Measurements from ENCODE around the gene PDE2A. TPM values are rescaled to one million over a fixed set of nuclear protein-coding genes. Genes with fewer than 3 reads are reported as not detected.
A peak's percentile ranks its signal among the peaks of the same experiment; 100 is the strongest.

Gene PDE2A
- total RNA-seq, 1 donor from 2014 or later, result 0.82 TPM

DNA sequence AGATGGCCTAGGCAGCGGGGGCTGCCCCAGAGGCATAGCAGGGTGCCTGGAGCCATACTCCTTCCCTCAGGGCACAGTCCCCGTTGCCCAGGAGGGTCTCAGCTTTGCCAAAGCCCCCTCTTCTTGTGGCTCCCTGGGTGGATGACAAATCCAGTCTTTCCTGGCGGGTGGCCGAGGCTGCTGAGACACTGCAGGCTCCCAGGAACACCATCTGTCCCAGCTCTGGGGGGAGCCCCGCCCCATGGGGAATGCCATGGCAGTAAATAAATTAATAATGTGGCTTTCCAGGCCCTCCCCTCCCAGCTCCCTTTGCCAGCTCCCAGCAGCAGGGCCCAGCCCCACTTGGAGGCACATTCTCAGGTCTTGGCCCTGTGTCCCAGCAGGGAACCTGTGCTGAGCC lies 45.0 kb downstream of the PDE2A start:
- TF ChIP-seq, protein P1, sequence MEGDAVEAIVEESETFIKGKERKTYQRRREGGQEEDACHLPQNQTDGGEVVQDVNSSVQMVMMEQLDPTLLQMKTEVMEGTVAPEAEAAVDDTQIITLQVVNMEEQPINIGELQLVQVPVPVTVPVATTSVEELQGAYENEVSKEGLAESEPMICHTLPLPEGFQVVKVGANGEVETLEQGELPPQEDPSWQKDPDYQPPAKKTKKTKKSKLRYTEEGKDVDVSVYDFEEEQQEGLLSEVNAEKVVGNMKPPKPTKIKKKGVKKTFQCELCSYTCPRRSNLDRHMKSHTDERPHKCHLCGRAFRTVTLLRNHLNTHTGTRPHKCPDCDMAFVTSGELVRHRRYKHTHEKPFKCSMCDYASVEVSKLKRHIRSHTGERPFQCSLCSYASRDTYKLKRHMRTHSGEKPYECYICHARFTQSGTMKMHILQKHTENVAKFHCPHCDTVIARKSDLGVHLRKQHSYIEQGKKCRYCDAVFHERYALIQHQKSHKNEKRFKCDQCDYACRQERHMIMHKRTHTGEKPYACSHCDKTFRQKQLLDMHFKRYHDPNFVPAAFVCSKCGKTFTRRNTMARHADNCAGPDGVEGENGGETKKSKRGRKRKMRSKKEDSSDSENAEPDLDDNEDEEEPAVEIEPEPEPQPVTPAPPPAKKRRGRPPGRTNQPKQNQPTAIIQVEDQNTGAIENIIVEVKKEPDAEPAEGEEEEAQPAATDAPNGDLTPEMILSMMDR (IDR thresholded peaks at IDR 0.05; ENCODE audit: insufficient read depth, low read depth, low read length), result no peak
- TF ChIP-seq EZH2 (IDR thresholded peaks at IDR 0.05; ENCODE audit: insufficient read depth, low read length), result no peak
- peaks cover 70% of the 10 kb centered on the region for H3K27me3 Mint-ChIP-seq (ENCODE audit: low read depth, unreplicated experiment)
- H3K9ac ChIP-seq (ENCODE audit: low read length), result no peak overlapping the region

DNA sequence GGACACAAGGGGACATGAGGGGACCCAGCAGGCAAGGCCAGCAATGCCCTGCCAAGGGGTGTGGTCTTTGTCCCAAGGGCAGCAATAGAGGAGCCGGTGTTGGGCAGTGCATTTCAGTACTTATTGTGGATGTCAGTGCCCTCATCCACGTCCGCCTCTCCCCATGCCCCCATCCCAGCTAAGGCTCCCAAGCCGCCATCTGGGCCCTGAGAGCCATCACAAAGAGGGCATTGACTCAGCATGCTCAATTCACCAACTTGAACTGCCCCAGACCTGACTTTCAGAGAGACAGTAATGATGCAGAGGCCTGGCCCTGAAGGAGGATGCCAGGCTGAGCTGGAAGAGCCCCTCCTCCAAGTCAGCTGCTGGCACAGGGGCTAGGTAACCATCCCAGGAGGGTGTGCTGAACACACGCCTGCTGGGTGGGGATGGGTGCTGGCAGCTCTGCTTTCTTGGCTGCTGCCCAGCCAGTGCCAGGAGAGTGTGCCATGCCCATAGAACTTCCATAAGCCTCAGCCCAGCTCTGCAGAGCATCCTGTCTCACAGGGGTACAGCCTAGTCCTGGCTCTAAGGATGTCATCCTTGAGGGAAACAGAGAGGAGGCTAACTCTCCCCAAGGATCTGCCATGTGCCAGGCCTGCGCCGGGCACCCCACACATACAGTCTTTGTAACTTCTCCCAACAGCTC lies 46.5 kb downstream of the PDE2A start:
- Histone ChIP-seq H3K9me3 (ENCODE audit: insufficient read depth, low read depth, low read length) (no peaks in the 10 kb centered on the region), H3K36me3 (ENCODE audit: insufficient read depth, low read length) (no peaks in the 10 kb centered on the region), H3K9ac (ENCODE audit: low read length) (no peak overlapping the region), H2AFZ (ENCODE audit: low read depth, low read length) (no peak overlapping the region), H3K4me2 (ENCODE audit: low read length) (no peak overlapping the region), H3K27me3 (ENCODE audit: insufficient read depth, low read length) (peaks cover 2% of the 10 kb centered on the region), H3K27ac (ENCODE audit: low read depth, low read length) (no peak overlapping the region), H3K79me2 (ENCODE audit: insufficient read depth, low read length) (no peaks in the 10 kb centered on the region), H3K4me1 (ENCODE audit: insufficient read depth, low read length) (peaks cover 8% of the 10 kb centered on the region), H4K20me1 (ENCODE audit: insufficient read depth, low read length) (no peaks in the 10 kb centered on the region), H3K4me3 (ENCODE audit: insufficient read depth, low read depth, low read length) (no peak overlapping the region)
- FAIRE-seq (no peak), DNase-seq (ENCODE audit: low read depth) (no peak)
- Mint-ChIP-seq H3K4me1 (ENCODE audit: low read depth, unreplicated experiment) (no peaks in the 10 kb centered on the region), H3K27me3 (ENCODE audit: low read depth, unreplicated experiment) (peaks cover 72% of the 10 kb centered on the region), H3K9me3 (ENCODE audit: unreplicated experiment) (peaks cover 4% of the 10 kb centered on the region), H3K36me3 (ENCODE audit: low read depth, unreplicated experiment) (no peaks in the 10 kb centered on the region), H3K27ac (ENCODE audit: unreplicated experiment) (no peak overlapping the region), H3K4me3 (ENCODE audit: unreplicated experiment) (no peak overlapping the region)
- no peak for TF ChIP-seq EZH2 (IDR thresholded peaks at IDR 0.05; ENCODE audit: insufficient read depth, low read length)
- TF ChIP-seq, protein P1 (IDR thresholded peaks at IDR 0.05; ENCODE audit: insufficient read depth, low read depth, low read length), result no peak

More for the DNA sequence above, 45.0 kb downstream of the PDE2A start:
- Histone ChIP-seq H3K27me3 (ENCODE audit: insufficient read depth, low read length) (no peaks in the 10 kb centered on the region), H3K4me2 (ENCODE audit: low read length) (no peak overlapping the region), H3K9me3 (ENCODE audit: insufficient read depth, low read depth, low read length) (no peaks in the 10 kb centered on the region), H3K4me1 (ENCODE audit: insufficient read depth, low read length) (peaks cover 11% of the 10 kb centered on the region), H3K79me2 (ENCODE audit: insufficient read depth, low read length) (no peaks in the 10 kb centered on the region), H4K20me1 (ENCODE audit: insufficient read depth, low read length) (no peaks in the 10 kb centered on the region), H2AFZ (ENCODE audit: low read depth, low read length) (no peak overlapping the region), H3K36me3 (ENCODE audit: insufficient read depth, low read length) (no peaks in the 10 kb centered on the region), H3K4me3 (ENCODE audit: insufficient read depth, low read depth, low read length) (no peak overlapping the region), H3K27ac (ENCODE audit: low read depth, low read length) (no peak overlapping the region)
- Mint-ChIP-seq H3K27ac (ENCODE audit: unreplicated experiment) (peak overlapping the region; percentile 71), H3K4me3 (ENCODE audit: unreplicated experiment) (no peak overlapping the region), H3K9me3 (ENCODE audit: unreplicated experiment) (no peaks in the 10 kb centered on the region), H3K36me3 (ENCODE audit: low read depth, unreplicated experiment) (no peaks in the 10 kb centered on the region), H3K4me1 (ENCODE audit: low read depth, unreplicated experiment) (no peaks in the 10 kb centered on the region)
- DNase-seq (ENCODE audit: low read depth) (no peak), FAIRE-seq (no peak)

DNA sequence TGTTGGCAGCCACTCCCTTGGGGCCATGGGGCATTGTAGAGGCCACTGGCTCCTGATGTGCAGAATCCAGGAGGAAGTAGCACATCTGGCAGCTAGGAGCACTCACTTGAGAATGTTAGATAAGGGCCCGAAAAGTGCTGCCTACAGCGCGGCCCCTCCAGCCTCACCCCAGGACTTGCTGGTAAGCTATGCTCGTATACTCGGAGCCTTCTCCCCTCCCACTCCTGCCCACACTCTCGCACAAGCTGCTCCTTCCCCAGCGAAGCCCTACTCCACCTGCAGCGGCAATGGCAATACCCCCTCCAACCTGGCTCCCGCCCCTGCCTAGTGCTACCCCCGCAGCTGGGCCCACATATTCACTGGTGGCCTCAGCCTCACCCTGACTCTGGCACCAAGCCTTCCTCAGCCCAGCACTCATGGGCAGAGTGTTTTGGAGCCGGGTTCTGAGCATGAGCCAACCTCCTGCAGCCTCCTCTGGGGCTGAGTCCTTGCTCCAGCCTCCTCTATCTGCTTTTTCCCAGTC lies 47.7 kb downstream of the PDE2A start:
- TF ChIP-seq, protein P1 (IDR thresholded peaks at IDR 0.05; ENCODE audit: insufficient read depth, low read depth, low read length), result no peak
- no peak for TF ChIP-seq EZH2 (IDR thresholded peaks at IDR 0.05; ENCODE audit: insufficient read depth, low read length)
- H3K27me3 ChIP-seq (ENCODE audit: insufficient read depth, low read length), result peaks cover 9% of the 10 kb centered on the region
- no peaks in the 10 kb centered on the region for H3K36me3 ChIP-seq (ENCODE audit: insufficient read depth, low read length)
- Mint-ChIP-seq H3K27me3 (ENCODE audit: low read depth, unreplicated experiment) (peaks cover 77% of the 10 kb centered on the region), H3K36me3 (ENCODE audit: low read depth, unreplicated experiment) (no peaks in the 10 kb centered on the region), H3K9me3 (ENCODE audit: unreplicated experiment) (peaks cover 6% of the 10 kb centered on the region), H3K4me3 (ENCODE audit: unreplicated experiment) (no peak overlapping the region), H3K27ac (ENCODE audit: unreplicated experiment) (no peak overlapping the region), H3K4me1 (ENCODE audit: low read depth, unreplicated experiment) (no peaks in the 10 kb centered on the region)
- H3K9me3 ChIP-seq (ENCODE audit: insufficient read depth, low read depth, low read length), result no peaks in the 10 kb centered on the region
- no peak overlapping the region for H3K27ac ChIP-seq (ENCODE audit: low read depth, low read length)
- H3K9ac ChIP-seq (ENCODE audit: low read length), result no peak overlapping the region
- no peak overlapping the region for H2AFZ ChIP-seq (ENCODE audit: low read depth, low read length)
- no peaks in the 10 kb centered on the region for H4K20me1 ChIP-seq (ENCODE audit: insufficient read depth, low read length)
- H3K79me2 ChIP-seq (ENCODE audit: insufficient read depth, low read length), result no peaks in the 10 kb centered on the region
- H3K4me3 ChIP-seq (ENCODE audit: insufficient read depth, low read depth, low read length), result no peak overlapping the region
- DNase-seq (ENCODE audit: low read depth) (no peak), FAIRE-seq (no peak)
- no peak overlapping the region for H3K4me2 ChIP-seq (ENCODE audit: low read length)
- H3K4me1 ChIP-seq (ENCODE audit: insufficient read depth, low read length), result no peaks in the 10 kb centered on the region

All from astrocyte (in vitro differentiated cells and primary cell).